Measurements from ENCODE around the gene SALL4. TPM values are rescaled to one million over a fixed set of nuclear protein-coding genes. Genes with fewer than 3 reads are reported as not detected.

Gene SALL4
- total and polyA plus RNA-seq, 2 donors (not counting 3 experiments of a cell fraction or from before 2014, with no cell fraction given) = 1.3 to 1.9 TPM

DNA sequence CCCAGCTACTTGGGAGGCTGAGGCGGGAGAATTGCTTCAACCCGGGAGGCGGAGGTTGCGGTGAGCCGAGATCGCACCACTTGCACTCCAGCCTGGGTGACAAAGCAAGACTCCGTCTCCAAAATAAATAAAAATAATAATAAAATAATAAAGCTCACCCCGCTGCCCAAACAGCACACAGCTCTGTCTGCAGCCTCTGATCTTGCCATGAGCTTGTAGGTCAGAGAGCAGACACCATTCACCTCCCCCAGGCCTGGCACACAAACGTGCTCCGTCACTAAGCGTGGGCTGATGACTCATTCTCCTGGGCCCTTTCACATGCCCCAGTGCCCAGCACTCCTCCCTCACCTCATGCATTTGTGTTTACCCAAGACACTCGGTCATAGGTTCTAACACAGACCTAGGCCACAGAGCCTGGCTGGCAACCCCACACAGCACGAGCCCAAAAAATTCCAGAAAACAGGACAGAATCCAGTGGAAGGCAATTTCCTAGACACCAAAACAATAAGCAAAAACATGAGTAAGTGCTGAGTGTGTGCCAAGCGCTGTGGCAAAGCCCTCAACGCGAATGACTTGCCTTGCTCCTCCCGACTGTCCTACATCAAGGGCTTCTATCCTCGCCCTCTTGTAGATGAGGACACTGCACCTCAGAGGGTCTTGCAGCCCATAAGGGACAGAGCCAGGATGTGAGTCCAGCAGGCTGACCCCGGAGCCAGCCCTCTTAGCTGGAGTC lies 52.1 kb downstream of the SALL4 start:
- H3K27ac ChIP-seq (ENCODE audit: insufficient read depth, low read depth, low read length) = peak overlapping the region; percentile 52
- H3K27me3 ChIP-seq (ENCODE audit: control insufficient read depth in 2 of 2, insufficient read depth in 2 of 2, low read length in 2 of 2) = no peaks in the 10 kb centered on the region
- no TSS peak for BruUV-seq (replicated peaks)
- dilution Hi-C loops (cut with MboI; ENCODE audit: extremely low pct_ligation_motif_present, low sequenced_read_pairs) = no loop called here
- no peaks in the 10 kb centered on the region for H3K36me3 ChIP-seq (ENCODE audit: control insufficient read depth in 2 of 2, extremely low read depth in 1 of 2, insufficient read depth in 2 of 2, low read length in 2 of 2)
- H3K9me1 ChIP-seq (replicated peaks; ENCODE audit: control insufficient read depth, extremely low read depth, insufficient read depth, low read length) = no peaks in the 10 kb centered on the region
- no peaks in the 10 kb centered on the region for H4K20me1 ChIP-seq (replicated peaks; ENCODE audit: control insufficient read depth, extremely low read depth, insufficient read depth, low read length)
- no peak overlapping the region for H2AFZ ChIP-seq (ENCODE audit: low read depth, low read length)
- DNase-seq (ENCODE audit: low read depth, low spot score) = peak; percentile 94
- ChIA-PET POLR2A (no interaction called here), CTCF (interaction anchor here (0.7 to 2.6 kb wide), 7 partner anchors 9 to 311 kb away, joined by 3 to 19 read pairs (median 3); no protein-coding TSS in a partner anchor)
- TF ChIP-seq, protein P1, sequence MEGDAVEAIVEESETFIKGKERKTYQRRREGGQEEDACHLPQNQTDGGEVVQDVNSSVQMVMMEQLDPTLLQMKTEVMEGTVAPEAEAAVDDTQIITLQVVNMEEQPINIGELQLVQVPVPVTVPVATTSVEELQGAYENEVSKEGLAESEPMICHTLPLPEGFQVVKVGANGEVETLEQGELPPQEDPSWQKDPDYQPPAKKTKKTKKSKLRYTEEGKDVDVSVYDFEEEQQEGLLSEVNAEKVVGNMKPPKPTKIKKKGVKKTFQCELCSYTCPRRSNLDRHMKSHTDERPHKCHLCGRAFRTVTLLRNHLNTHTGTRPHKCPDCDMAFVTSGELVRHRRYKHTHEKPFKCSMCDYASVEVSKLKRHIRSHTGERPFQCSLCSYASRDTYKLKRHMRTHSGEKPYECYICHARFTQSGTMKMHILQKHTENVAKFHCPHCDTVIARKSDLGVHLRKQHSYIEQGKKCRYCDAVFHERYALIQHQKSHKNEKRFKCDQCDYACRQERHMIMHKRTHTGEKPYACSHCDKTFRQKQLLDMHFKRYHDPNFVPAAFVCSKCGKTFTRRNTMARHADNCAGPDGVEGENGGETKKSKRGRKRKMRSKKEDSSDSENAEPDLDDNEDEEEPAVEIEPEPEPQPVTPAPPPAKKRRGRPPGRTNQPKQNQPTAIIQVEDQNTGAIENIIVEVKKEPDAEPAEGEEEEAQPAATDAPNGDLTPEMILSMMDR (IDR thresholded peaks at IDR 0.05; ENCODE audit: extremely low read depth in 1 of 2, insufficient read depth in 1 of 2, low read depth in 1 of 2, low read length in 2 of 2) = no peak
- TF ChIP-seq, protein P2, sequence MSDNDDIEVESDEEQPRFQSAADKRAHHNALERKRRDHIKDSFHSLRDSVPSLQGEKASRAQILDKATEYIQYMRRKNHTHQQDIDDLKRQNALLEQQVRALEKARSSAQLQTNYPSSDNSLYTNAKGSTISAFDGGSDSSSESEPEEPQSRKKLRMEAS (IDR thresholded peaks at IDR 0.05; ENCODE audit: insufficient read depth, insufficient read length) = peak; percentile 48
- TF ChIP-seq GATA2 (IDR thresholded peaks at IDR 0.05; ENCODE audit: insufficient read depth, insufficient read length, low read depth, low read length) = no peak
- no peak for TF ChIP-seq MYC (IDR thresholded peaks at IDR 0.05; ENCODE audit: low read depth, low read length)
- TF ChIP-seq POLR2A (IDR thresholded peaks at IDR 0.05; ENCODE audit: low read depth, low read length) = no peak
- TF ChIP-seq JUN (IDR thresholded peaks at IDR 0.05; ENCODE audit: borderline replicate concordance, insufficient read depth, insufficient read length, low read depth) = peak; percentile 95
- TF ChIP-seq FOS (IDR thresholded peaks at IDR 0.05; ENCODE audit: borderline replicate concordance, insufficient read depth, low read length) = peak; percentile 83
- TF ChIP-seq EZH2 (IDR thresholded peaks at IDR 0.05; ENCODE audit: borderline replicate concordance, low read depth, low read length, severe bottlenecking) = no peak
- peak; percentile 23 for TF ChIP-seq POLR2AphosphoS5 (IDR thresholded peaks at IDR 0.05; ENCODE audit: insufficient read depth, low read depth, low read length)
- no peak overlapping the region for H3K4me2 ChIP-seq (ENCODE audit: insufficient read depth, low read length)
- H3K79me2 ChIP-seq (ENCODE audit: control insufficient read depth, insufficient read depth, low read length) = peaks cover 14% of the 10 kb centered on the region
- peak overlapping the region; percentile 1 for H3K9ac ChIP-seq (replicated peaks; ENCODE audit: extremely low read depth, insufficient read depth, low read length)
- intact Hi-C loops (cut with micrococcal nuclease) = loop anchor here (5.0 kb wide), 1 partner anchor 182 kb away; no protein-coding TSS in a partner anchor
- H3K9me3 ChIP-seq (replicated peaks; ENCODE audit: control insufficient read depth, insufficient read depth, low read length) = no peaks in the 10 kb centered on the region
- no peak overlapping the region for H3K4me3 ChIP-seq (replicated peaks in 1 of 3; ENCODE audit: insufficient read depth in 1 of 3, low read depth in 1 of 3, low read length in 3 of 3)
- FAIRE-seq = peak; percentile 89
- H3K4me1 ChIP-seq (ENCODE audit: control insufficient read depth, extremely low read depth, insufficient read depth, low read length) = peaks cover 37% of the 10 kb centered on the region

All from endothelial cell of umbilical vein (primary cell).